Right lobe of liver (tissue), 6 donors: ENCODE measurements around the gene USP48. TPM values are rescaled to one million over a fixed set of nuclear protein-coding genes. Genes with fewer than 3 reads are reported as not detected.
"Not testable (repeated sequence)": the region's sequence is repeated elsewhere in the genome, so short reads cannot be mapped to it uniquely, and the experiment has no call there.

ENCODE experiments used
- ATAC-seq, 4 donors: fragments of 200-7000 bp; cut with Tn5 transposase; one replicate each; pipeline ENCODE4 v1.9.1; 2020; ENCODE audit warnings: mild to moderate bottlenecking in 4 of 4, moderate library complexity in 4 of 4
- DNase-seq, 3 donors: peaks; one replicate each; pipeline ENCODE4 v3.0.0-alpha.2; 2020
- H3K27ac ChIP-seq, 3 donors: fragments of 200-600 bp; one replicate each; pipeline ENCODE4 v1.8.0; 2022
- H3K27me3 ChIP-seq, 2 donors: fragments of 200-600 bp; one replicate each; pipeline ENCODE4 v1.8.0; 2022
- H3K36me3 ChIP-seq, 4 donors: fragments of 200-600 bp; sonication (generic) in 1 of 4; one replicate each; pipeline versions ENCODE4 v1.5.1 to v1.8.0; 2017 to 2022; ENCODE audit warnings: control low read depth in 1 of 4
- H3K4me1 ChIP-seq, 4 donors: fragments of 200-600 bp; sonication (generic) in 1 of 4; one replicate each; pipeline versions ENCODE4 v1.5.1 to v1.8.0; 2017 to 2022; ENCODE audit warnings: control low read depth in 1 of 4
- H3K4me3 ChIP-seq, 3 donors: fragments of 200-600 bp; one replicate each; pipeline ENCODE4 v1.8.0; 2022
- H3K9me3 ChIP-seq, 4 donors: fragments of 200-600 bp; sonication (generic) in 1 of 4; one replicate each; pipeline versions ENCODE4 v1.5.1 to v1.8.0; 2017 to 2022; ENCODE audit warnings: control low read depth in 1 of 4
- POLR2A ChIP-seq: fragments of 450-650 bp; IDR thresholded peaks from one replicate; pipeline ENCODE4 v1.6.1; 2017; ENCODE audit warnings: antibody characterized with exemption, mild to moderate bottlenecking
- WGBS: methylation state at CpG from one replicate; pipeline ENCODE4 v1.1.6; 2018; ENCODE audit warnings: low coverage, low lambda C conversion rate; ENCODE audit not compliant: insufficient coverage; ENCODE audit errors: missing lambda C conversion rate; 5-methylcytosine and 5-hydroxymethylcytosine counted together
- intact Hi-C, 2 donors: fragments of 100-400 bp; cut with DNase I; formaldehyde crosslinking; loops; one replicate each; pipeline versions ENCODE4 v1.11.2 to v1.14.1; 2022
- total RNA-seq, 6 experiments: library from RNA; depleted of rRNA in 2 of 6; stranded (reverse); fragments of >200 nt in 2 of 6; fragmentation: NEBNext Ultra II Directional in 3 of 6; extraction: Animal tissue kit (Norgen Biotek cat#: 25700) in 3 of 6; gene quantifications; one replicate each; pipeline versions ENCODE4 v1.1.0 to v1.2.4, GENCODE V29; 2016 to 2023
- TF ChIP-seq, protein P1 (sequence below), 4 donors: fragments of 200-600 bp in 3 of 4; fragments of 450-650 bp in 1 of 4; IDR thresholded peaks; one replicate each; pipeline versions ENCODE4 v1.5.1 to v1.8.0; 2016 to 2022; ENCODE audit warnings: antibody characterized with exemption in 4 of 4, mild to moderate bottlenecking in 2 of 4
- donor health status: DM: no; HTN: yes; CAD: no.
- donor health status: DM: no; HTN: no; CAD: no.
- donor health status: DM: no; HTN: no; CAD: no.
- donor health status: DM: no; HTN: yes; CAD: no.
- donor health status: DM: no; HTN: yes; CAD: no.

Gene USP48
- total RNA-seq, 6 experiments from 2014 or later: 21.3 to 24.5 (median 22.8) TPM

- Histone ChIP-seq H3K9me3 (no peaks in the 10 kb centered on the region), H3K27me3 (no peaks in the 10 kb centered on the region), H3K4me1 (no peaks in the 10 kb centered on the region), H3K36me3 (peaks cover 0 to 4% (median 0%) of the 10 kb centered on the region in 4 donors), H3K4me3 (no peak overlapping the region), H3K27ac (no peak overlapping the region)
- 80% methylated on average over 1 of the region's 28 CpGs for WGBS
- ATAC-seq (no peak), DNase-seq (no peak)
- TF ChIP-seq, protein P1, sequence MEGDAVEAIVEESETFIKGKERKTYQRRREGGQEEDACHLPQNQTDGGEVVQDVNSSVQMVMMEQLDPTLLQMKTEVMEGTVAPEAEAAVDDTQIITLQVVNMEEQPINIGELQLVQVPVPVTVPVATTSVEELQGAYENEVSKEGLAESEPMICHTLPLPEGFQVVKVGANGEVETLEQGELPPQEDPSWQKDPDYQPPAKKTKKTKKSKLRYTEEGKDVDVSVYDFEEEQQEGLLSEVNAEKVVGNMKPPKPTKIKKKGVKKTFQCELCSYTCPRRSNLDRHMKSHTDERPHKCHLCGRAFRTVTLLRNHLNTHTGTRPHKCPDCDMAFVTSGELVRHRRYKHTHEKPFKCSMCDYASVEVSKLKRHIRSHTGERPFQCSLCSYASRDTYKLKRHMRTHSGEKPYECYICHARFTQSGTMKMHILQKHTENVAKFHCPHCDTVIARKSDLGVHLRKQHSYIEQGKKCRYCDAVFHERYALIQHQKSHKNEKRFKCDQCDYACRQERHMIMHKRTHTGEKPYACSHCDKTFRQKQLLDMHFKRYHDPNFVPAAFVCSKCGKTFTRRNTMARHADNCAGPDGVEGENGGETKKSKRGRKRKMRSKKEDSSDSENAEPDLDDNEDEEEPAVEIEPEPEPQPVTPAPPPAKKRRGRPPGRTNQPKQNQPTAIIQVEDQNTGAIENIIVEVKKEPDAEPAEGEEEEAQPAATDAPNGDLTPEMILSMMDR (IDR thresholded peaks at IDR 0.05): no peak
- TF ChIP-seq POLR2A: no peak
- intact Hi-C loops: no loop called here
Observed at GRCh38 chr1:21828506-21829210, 45.7 kb upstream of the USP48 start.

GRCh38 chr1:21828075-21828474 is 45.1 kb upstream of the USP48 start:
- no peaks in the 10 kb centered on the region for H3K27me3 ChIP-seq
- no peak for DNase-seq
- H3K4me3 ChIP-seq: no peak overlapping the region
- intact Hi-C loops: no loop called here
- TF ChIP-seq, protein P1 (IDR thresholded peaks at IDR 0.05): no peak
- TF ChIP-seq POLR2A: no peak
- H3K27ac ChIP-seq: no peak overlapping the region
- H3K9me3 ChIP-seq: no peaks in the 10 kb centered on the region
- peaks cover 0 to 4% (median 0%) of the 10 kb centered on the region in 4 donors for H3K36me3 ChIP-seq
- no peak for ATAC-seq
- no peaks in the 10 kb centered on the region for H3K4me1 ChIP-seq
- 70% methylated on average over 2 of the region's 13 CpGs for WGBS

- TF ChIP-seq, protein P1 (IDR thresholded peaks at IDR 0.05): no peak
- no peak for TF ChIP-seq POLR2A
Observed at GRCh38 chr1:21827141-21827679, 44.3 kb upstream of the USP48 start.

DNA sequence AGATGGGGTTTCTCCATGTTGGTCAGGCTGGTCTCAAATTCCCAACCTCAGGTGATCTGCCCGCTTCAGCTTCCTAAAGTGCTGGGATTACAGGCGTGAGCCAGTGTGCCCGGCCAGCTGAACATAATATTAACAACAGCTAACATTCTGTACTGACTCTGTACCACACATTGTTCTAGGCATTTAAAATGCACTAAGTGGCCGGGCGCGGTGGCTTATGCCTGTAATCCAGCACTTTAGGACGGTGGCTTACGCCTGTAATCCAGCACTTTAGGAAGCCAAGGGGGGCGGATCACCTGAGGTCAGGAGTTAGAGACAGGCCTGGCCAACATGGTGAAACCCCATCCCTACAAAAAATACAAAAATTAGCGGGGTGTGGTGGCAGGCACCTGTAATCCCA is 43.7 kb upstream of the USP48 start:
- not testable (repeated sequence) for H3K36me3 ChIP-seq
- WGBS: 92% methylated on average over 10 of the region's 10 CpGs

More at GRCh38 chr1:21827141-21827679, 44.3 kb upstream of the USP48 start:
- Histone ChIP-seq H3K27me3 (no peaks in the 10 kb centered on the region), H3K4me3 (no peak overlapping the region), H3K9me3 (no peaks in the 10 kb centered on the region), H3K4me1 (no peaks in the 10 kb centered on the region), H3K27ac (no peak overlapping the region), H3K36me3 (peaks cover 0 to 4% (median 0%) of the 10 kb centered on the region in 4 donors)
- DNase-seq (no peak), ATAC-seq (no peak)
- WGBS: 95% methylated on average over 3 of the region's 5 CpGs
- intact Hi-C loops: no loop called here

GRCh38 chr1:21825393-21825792 is 42.4 kb upstream of the USP48 start:
- Histone ChIP-seq H3K27ac (no peak overlapping the region), H3K27me3 (no peaks in the 10 kb centered on the region), H3K9me3 (no peaks in the 10 kb centered on the region), H3K36me3 (peaks cover 0 to 4% (median 0%) of the 10 kb centered on the region in 4 donors), H3K4me1 (no peaks in the 10 kb centered on the region), H3K4me3 (no peak overlapping the region)
- TF ChIP-seq, protein P1 (IDR thresholded peaks at IDR 0.05): no peak
- TF ChIP-seq POLR2A: no peak
- no peak for ATAC-seq
- WGBS: 93% methylated on average over 3 of the region's 7 CpGs
- intact Hi-C loops: no loop called here
- no peak for DNase-seq

More for the DNA sequence above, 43.7 kb upstream of the USP48 start:
- DNase-seq, H3K27me3 ChIP-seq, intact Hi-C loops, H3K4me1 ChIP-seq, ATAC-seq, H3K4me3 ChIP-seq, H3K9me3 ChIP-seq, H3K27ac ChIP-seq: not testable (repeated sequence)
